HG03159 (cell line): ENCODE measurements around the gene ELMO1.

ENCODE experiments used
- ATAC-seq: cut with Tn5 transposase; IDR thresholded peaks from one replicate; pipeline ENCODE4 v1.9.1; 2021; ENCODE audit warnings: mild to moderate bottlenecking, moderate library complexity; ENCODE audit not compliant: unreplicated experiment

ELMO1 gene

DNA sequence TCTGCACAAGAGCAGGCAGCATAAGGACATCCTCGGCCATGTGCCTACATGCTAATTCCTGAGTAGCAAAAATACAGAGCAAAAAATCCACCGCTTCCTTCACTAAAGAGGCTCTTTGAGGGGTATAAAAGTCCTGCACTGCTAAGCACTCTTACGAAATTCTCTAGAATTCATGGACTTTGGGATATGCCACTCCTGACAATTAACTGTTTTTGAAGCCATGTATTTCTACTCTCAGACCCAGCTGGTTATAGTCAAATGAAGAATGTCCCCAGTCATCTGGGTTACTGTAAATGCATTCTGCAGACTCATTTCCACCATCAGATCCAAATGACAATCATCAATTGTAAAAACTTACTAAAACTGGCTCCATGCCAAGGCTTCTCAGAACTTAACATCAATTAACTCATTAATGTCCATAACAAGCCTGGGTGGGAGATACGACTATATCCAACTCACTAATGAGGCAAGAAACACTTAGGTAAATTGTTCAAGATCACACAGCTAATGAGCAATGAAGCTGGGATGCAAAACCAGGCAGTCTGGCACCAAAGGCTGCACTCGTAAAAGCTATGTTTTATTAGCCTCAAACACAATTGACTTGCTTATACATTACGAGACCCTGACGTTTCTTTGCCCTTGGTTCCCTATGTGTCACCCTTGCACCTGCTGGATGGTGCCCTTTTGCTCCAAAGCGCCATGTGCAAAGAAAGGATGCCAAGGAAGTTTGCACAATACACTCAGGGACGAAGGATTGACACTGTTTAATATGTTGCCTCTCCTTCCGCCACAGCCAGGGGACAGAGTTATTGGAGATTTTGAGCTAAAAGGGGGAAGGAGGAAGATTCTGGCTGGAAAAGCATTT lies 250.4 kb downstream of the ELMO1 start:
- no peak for ATAC-seq

DNA sequence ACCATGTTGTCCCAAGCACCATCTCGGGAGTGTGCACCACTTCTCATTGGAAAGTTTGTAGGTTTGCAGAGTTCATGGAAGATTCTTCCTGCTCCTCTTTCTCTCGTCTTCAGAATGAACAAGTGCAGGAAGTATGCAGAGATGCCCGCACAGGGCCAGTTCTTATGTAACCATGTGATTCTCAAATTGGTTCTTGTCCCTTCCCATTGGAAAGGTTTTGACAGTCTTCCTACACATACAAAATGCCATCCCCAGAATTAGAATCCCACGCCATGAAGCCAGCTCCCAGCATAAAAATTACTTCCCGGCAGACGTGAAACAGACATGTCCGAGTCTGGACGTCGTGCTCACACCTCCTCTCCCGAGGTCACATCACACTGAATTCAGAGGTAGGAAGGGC lies 251.6 kb downstream of the ELMO1 start:
- no peak for ATAC-seq

DNA sequence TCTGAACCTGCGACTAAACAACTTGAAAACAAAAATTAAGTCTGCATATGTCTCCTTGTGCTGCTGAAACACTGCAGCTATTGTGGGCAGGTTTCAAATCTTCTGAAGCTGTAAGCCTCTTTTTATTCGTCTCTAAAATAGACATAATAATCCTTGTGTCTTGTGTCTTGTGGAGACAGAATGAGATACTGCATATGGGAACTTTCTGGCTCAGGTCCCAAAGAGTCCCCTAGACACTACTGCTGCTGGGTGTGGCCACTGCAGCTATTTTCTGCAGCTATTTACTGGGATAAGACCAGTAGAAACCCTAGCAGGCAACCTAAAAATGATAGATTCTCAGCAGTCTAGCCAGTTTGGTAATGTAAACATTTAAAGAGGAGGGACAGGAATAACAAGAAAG lies 252.0 kb downstream of the ELMO1 start:
- ATAC-seq, result no peak

DNA sequence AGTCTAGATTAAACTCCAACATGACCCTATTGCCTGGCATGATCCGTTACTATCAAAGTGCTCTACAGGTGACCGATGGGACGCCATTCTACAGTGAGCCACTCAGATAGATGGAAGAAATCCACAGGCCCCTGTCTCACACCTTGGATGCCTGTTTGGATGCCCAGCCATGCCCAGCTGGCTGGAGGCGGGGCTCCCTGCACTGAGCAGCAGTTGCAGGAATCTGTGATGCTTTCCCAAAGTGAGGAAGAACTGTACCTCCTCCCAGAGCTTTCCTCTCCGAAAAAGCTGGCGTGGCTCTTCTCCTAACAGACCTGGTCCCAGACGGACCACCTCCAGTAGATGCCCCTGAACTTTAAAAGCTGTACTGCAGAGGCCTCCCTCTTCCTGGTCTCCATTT lies 253.3 kb downstream of the ELMO1 start:
- ATAC-seq, result no peak

DNA sequence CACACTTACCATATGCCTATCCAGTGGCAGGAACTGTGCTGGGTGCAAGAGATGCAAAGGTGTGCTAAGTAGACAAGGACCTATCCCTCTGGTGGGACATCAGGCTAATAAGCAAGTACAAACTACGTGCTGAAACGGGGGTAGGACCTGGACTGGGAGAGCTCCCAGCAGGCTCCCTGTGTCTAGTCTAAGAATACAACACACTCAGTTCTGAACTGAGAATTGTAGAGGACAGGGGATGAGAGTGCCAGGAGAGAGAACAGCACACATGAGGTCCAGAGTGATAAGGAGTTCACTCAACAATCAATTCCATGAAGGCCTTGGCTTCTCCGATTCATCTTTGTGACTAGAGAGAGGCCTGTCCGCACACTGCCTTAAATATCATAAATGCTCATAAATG lies 253.7 kb downstream of the ELMO1 start:
- no peak for ATAC-seq

DNA sequence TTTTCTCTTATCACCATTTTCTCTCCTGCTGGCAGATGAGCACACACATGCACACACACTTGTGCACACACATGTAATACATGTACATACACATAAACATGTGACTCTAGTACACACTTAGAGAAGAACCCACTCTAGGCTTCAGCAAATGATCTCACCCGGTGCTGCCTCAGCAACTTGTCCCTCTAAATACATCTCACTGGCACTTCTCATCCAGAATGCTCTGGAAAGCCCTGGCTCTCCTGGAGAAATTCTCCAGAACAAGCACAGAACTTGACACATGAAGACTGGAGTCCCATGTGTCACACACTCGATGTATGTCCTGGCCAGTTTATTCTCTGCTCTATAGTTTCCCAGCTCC lies 254.9 kb downstream of the ELMO1 start:
- no peak for ATAC-seq

DNA sequence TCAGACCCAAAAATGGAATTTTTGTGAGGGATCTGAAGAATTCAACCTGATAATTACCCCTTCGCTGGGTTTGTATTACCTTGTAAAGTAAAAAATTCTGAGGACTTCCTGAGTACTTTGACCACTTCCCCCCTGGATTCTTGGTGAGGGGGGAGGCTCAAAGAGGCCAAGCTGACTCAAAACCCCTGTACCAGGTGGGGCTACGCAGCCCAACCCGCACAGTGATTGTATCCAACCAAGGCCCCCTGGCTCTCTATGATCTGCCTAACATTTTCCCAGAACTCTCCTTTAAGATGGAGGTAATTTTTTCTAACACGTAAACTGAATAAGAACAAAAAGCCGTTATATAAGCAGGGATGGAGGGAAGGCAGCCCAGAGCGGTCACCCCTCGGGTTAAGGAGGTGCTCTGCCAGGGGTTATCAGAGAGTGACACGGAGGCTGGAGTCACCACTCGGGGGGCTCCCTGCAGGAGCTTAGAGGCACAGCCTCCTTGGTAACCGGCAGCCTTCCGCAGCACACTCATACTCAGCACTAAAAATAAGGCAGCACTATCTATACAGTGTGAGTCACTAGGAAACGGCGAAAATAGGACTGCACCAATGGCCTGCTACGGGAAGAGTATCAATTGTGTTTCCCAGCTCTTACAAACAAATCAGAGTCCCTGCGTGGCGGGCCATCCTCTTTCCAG lies 255.4 kb downstream of the ELMO1 start:
- ATAC-seq, result no peak

DNA sequence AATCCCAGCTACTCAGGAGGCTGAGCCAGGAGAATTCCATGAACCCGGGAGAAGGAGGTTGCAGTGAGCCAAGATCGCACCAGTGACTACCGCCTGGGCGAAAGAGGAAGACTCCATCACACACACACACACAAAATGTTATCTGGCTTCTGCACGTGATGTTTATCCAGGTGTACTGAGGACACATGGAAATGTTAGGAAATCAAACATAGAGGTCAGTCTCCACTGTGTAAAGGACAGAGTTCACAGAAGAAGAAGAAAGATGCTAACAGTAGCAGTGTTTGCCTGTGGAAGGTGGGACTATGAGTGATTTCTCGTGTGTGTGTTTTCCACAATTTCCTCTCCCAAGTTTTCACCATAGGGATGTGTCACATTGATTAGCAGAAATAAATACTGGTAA lies 256.9 kb downstream of the ELMO1 start:
- ATAC-seq, result no peak

DNA sequence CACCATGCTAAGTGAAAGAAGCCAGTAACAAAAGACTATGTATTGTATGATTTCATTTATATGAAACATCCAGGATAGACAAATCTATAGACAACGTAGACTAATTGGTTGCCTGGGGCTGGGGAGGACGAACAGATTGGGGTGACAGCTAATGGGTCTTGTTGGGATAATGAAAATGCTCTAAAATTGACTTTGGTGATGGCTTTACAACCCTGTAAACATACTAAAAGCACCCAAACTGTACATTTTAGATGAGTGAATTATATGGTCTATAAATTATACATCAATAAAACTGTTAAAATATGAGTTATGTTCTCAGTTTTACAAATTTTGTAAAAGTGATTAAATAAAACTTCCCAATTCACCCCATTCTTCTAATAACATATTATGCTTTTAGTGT lies 261.5 kb downstream of the ELMO1 start:
- ATAC-seq, result no peak

DNA sequence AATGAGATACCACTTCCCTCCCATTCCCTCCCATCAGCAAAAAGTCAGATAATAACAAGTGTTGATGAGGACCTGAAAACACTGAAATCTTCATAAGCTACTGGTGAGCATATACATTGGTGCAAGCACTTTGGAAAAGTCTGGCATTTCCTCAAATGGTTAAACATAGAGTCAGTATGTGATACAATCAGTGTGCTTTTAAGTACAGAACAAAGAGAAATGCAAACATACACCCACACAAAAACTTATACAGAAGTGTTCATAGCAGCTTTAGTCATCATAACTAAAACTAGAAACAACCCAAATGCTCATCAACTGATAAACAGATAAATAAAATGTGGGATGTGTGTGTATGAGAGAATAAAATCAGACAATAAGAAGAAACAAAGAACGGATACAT lies 261.9 kb downstream of the ELMO1 start:
- ATAC-seq, result no peak

DNA sequence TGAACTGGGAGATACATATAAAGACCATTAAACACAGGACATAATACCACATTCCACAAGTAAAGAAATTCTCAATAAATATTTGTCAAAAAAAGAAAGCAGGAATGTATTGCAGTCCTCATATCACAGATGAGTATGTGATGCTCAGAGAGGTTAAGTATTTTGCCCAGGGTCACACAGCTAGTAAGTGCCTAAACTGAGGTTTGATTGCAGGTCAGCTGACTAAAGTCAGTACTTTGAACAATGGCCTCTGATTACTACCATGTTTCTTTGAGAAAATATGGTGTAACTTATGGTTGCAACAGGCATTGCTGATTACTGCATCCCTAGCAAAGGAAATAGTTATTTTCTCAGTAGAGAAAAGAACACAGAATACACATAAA lies 267.1 kb downstream of the ELMO1 start:
- ATAC-seq, result no peak

DNA sequence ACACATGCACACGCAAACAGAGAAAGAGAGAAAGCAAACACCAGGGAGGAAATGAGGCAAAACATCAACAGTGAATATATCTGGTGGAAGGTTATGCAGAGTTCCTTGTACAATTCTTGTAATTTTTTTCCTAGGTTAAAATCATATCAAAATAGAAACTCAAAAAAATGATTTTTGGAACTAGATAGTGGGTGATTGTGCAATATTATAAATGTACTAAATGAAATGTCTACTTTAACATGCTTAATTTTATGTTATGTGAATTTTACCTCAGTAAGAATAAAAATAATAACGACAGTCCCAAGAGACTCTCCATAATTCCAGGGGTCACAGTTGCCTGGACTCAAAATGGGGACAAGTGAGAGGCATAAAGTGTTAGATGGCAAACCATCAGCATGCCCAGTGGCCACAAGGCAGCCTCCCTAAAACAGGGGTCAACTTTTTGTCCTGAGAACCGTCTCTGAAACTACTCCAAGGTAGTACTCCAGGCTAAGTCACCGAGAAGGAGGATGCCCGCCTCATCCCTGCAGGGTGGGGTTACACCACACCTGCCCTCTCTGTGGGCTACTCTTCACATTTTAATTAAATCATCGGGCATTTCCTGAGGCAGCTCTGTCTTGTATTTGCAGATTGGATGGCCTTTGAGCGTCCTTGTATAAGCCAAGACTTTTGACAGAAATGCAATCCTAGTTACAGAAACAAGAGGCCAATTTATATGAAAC lies 267.7 kb downstream of the ELMO1 start:
- ATAC-seq, result no peak

DNA sequence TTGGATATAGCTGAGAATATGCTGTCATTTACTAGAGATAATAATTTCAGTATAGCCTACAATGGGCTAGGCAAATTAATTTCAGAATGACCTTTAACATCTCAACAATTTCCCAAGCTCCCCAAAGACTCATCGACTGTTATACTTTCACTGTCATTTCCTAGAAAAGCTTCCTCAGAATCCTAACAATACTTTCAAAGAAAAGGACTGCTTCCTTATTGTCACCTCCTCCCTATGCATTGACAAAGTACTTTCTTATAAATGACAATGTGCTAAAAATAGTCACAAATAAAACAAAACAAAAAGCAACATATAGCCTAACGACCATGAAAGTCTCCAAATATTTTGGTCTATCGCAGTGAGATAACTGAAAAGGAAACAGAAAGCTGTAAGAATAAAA lies 272.6 kb downstream of the ELMO1 start:
- no peak for ATAC-seq

DNA sequence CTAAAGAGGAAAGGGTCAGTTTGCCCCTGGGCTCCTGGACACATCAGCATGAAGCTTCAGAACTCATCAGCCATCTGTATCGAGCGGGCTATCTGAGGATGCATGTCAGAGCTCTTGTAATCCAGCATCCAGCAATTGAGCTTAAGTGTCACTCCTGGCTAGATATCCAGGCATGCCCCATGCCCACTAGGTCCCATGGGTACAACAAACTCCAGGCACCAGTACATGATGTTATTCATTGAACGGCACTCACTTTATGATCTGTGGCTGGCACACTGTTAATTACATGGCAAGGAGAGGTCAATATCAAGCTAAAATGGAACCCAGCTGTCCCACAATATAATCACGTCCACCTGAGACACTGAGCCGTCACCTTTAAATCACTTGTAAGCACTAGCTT lies 274.2 kb downstream of the ELMO1 start:
- ATAC-seq, result no peak

DNA sequence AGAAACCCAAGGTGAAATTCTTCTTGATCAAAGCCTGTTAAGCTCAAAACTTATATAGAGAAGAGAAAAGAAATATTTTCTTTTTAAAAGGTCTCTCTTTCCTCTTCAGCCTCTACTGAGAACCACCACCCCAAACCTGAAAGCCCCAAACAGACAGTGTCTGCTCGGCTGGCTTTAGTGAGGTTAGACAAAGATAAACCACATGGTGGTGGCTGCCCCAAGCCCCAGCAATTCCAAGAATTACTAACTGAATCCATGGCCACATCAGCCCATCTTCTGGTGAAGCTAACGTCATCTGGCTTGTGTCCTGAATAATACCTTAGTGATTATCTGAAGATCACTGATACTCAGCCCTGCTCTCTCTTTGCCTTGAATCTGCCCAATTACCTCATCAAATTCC lies 275.0 kb downstream of the ELMO1 start:
- no peak for ATAC-seq

DNA sequence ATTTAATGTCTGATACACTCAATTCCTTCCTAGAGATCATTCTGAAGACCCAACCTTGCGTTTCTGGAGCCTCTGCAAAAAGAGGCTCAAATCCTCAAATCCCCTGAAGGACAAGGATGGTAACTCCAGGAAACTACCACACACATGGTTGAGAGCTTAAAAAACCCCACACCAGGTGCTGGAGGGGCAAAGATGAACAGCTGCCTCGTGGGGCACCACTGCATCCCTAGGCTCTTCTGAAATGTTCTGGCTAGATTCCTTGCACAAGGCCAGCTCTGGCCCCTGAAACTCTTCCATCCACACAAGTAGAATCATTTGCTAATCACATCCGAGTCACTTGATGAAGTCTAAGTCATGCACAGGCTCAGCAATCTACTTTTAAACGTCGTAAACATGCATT lies 286.6 kb downstream of the ELMO1 start:
- ATAC-seq, result no peak

DNA sequence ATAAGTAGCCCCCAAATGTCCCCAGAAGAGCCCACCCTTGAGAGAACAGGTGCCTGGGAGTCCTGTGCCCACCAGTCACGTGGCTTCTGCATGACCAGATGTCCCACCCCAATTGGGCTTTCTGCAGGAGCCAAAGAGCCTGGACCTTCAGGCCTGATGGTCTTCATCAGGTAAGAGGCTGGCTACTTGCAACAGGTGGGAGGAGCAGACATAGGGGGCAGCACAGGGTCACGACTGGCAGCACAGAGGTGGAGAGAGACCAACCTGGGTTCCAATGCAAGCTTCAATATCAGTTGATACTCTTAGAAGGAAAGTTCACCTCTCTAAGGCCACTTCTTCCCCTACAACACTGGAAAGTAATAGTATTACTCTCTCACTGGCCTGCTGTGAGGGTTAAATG lies 288.0 kb downstream of the ELMO1 start:
- ATAC-seq, result no peak

DNA sequence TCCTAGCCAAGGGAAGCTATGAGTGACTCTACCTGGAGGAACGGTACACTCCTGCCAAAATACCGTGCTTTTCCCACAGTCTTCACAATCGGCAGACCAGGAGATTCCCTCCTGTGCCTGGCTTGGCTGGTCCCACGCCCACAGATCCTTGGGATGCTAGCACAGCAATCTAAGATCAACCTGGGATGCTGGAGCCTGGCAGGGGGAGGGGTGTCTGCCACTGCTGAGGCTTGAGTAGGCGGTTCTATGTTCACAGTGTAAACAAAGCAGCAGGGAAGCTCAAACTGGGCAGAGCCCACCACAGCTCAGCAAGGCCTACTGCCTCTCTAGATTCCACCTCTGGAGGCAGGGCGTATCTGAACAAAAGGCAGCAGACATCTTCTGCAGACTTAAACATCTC lies 295.3 kb downstream of the ELMO1 start:
- no peak for ATAC-seq

DNA sequence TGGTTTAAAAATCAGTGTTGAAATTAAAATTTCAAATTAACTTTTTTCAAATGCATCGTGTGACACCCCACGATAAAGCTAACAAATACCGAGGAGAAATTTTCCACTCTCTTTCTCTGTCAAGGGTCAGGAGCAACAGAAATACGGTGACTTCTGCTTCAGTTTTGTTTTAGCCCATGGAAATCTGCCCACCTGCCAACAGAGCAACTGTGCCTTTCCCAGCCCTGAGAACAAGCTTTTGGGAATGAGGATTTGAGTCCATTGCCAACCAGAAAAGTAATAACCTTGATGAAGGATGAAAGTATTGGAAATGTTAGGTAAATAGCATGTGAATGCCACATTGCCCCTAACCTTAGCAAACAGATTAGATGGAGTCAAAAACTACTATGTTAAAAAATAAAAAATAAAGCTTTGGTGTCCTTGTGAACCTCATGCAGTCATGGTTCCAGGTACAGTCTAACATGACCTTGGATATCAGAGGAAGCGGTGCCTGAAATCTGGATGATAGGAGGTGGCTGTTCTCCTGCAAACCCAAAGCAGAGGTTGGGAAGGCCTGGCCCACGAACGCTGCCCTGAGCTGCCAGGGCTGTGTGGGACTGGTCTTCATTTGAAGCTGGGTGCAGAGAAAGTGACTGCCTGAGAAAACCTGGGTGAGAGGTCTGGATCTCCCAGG lies 296.8 kb downstream of the ELMO1 start:
- no peak for ATAC-seq

DNA sequence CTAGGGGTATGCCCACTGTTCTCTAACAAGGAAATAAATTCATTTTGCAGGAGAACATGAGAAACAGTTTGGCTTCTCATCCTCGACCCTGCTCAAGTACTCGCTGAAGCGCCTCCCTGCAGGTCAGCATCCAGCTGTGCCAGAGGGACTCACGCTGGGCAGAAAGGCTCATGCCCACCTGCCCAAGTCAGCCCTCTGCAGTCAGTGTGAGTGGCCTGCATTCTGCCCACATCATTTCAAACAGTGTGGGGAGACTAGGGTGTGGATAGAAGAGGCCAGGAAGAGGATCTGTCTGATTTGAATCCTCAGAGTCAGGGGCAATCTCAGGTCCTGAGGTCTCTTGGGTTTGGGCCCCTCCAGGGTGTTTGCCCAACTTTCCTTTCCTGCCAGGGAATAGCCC lies 297.8 kb downstream of the ELMO1 start:
- no peak for ATAC-seq

DNA sequence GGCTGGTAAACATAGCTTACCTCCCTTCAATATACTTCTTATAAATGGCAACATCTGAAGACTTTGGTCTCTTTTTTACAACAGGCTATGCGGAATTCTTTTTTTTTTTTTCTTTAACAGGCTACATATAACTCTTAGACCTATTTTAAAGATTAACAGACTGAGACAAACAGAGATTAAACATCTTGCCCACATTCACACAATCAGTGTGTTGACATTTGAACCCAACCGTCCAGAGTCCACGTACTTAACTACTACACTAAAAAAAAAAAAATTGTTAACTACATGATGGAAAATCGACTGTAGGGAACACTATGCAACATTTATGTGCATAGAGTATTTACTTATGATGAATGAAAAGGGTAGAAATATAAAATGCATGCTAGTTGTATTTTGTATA lies 298.5 kb downstream of the ELMO1 start:
- no peak for ATAC-seq

DNA sequence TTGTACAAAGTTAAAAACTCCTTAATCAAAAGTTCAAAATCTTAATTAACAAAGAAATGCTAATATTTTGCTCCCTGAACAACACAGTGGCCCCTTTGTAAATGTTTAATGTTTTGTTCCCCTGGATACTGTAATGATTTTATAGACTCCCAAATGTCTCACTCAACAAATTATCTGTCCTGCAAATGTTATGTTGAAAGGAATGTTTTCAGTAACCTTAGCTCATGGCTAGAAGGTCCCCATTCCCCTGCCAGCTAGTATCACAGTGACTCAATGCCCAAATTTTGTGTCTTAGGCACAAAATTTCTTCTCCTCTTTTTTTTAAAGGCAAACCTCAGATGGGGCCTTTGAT lies 298.9 kb downstream of the ELMO1 start:
- ATAC-seq, result no peak
